ENCODE measurements around the gene DNAJB6. TPM values are rescaled to one million over a fixed set of nuclear protein-coding genes. Genes with fewer than 3 reads are reported as not detected.

Gene DNAJB6
- total and polyA plus RNA-seq, 12 donors: 38.4 to 195 (median 80.4) TPM

DNA sequence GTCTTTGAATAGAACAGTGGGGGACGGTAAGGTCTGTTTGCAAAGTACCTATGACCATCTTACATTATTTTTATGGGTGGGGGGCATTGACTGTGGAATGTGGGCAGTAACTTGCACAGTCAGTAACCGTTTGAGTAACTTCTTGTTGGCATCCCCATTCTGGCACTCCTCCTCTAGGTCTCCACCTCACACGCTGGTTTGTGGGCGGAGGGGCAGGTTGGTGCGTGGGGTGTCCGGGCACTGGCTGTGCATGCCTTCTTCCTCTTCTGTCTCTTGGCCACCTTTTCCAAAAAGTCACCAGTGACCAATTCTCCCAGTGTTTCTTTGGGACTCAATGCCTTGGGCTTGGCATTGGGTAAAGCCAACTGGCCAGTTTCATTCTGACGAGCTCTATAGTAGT lies 43.6 kb downstream of the DNAJB6 start:
- H3K9me3 ChIP-seq (replicated peaks in 1 of 3): no peaks in the 10 kb centered on the region
- peak in 1 of 7 donors; percentile 43 for DNase-seq
- WGBS, 4 donors: 87 to 89% (median 88%) methylated on average over 7 of the region's 7 CpGs
- no peak overlapping the region for H3K27ac ChIP-seq
- H3K4me1 ChIP-seq (replicated peaks in 1 of 2): no peaks in the 10 kb centered on the region
- H3K36me3 ChIP-seq (replicated peaks in 1 of 2): peaks cover 0 to 39% of the 10 kb centered on the region in 2 donors
- TF ChIP-seq, protein P1, sequence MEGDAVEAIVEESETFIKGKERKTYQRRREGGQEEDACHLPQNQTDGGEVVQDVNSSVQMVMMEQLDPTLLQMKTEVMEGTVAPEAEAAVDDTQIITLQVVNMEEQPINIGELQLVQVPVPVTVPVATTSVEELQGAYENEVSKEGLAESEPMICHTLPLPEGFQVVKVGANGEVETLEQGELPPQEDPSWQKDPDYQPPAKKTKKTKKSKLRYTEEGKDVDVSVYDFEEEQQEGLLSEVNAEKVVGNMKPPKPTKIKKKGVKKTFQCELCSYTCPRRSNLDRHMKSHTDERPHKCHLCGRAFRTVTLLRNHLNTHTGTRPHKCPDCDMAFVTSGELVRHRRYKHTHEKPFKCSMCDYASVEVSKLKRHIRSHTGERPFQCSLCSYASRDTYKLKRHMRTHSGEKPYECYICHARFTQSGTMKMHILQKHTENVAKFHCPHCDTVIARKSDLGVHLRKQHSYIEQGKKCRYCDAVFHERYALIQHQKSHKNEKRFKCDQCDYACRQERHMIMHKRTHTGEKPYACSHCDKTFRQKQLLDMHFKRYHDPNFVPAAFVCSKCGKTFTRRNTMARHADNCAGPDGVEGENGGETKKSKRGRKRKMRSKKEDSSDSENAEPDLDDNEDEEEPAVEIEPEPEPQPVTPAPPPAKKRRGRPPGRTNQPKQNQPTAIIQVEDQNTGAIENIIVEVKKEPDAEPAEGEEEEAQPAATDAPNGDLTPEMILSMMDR (IDR thresholded peaks at IDR 0.05): no peak
- no peak for TF ChIP-seq POLR2A (IDR thresholded peaks at IDR 0.05)
- intact Hi-C loops (cut with DNase I): no loop called here
- H3K27me3 ChIP-seq: no peaks in the 10 kb centered on the region
- H3K4me3 ChIP-seq: no peak overlapping the region

DNA sequence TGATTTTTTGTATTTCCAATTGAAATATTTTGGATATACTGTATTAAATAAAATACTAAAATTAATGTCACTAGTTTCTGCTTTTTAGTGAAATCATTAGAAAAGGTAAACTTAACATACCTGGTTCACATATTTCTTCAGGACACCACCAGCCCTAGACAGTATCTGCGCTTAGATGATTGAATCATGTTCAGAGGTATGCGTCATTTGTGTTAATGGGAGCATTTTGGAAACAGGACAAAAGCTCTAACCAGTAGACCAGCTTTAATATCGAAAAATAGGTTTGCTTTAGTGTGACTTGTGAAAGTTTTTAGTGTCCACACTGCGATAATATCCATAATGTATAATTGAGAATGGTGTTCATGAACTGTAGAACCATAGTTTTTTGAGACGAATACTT lies 47.1 kb downstream of the DNAJB6 start:
- H3K4me3 ChIP-seq: no peak overlapping the region
- H3K9me3 ChIP-seq (replicated peaks in 1 of 3): no peaks in the 10 kb centered on the region
- no peak for DNase-seq
- no peaks in the 10 kb centered on the region for H3K27me3 ChIP-seq
- no peak for TF ChIP-seq POLR2A (IDR thresholded peaks at IDR 0.05)
- TF ChIP-seq, protein P1 (IDR thresholded peaks at IDR 0.05): no peak
- intact Hi-C loops (cut with DNase I): no loop called here
- 93 to 97% (median 94%) methylated on average over 5 of the region's 5 CpGs for WGBS, 4 donors
- H3K36me3 ChIP-seq (replicated peaks in 1 of 2): peaks cover 0 to 43% of the 10 kb centered on the region in 2 donors
- H3K27ac ChIP-seq: no peak overlapping the region
- H3K4me1 ChIP-seq (replicated peaks in 1 of 2): peaks cover 3 to 7% of the 10 kb centered on the region in 2 donors

DNA sequence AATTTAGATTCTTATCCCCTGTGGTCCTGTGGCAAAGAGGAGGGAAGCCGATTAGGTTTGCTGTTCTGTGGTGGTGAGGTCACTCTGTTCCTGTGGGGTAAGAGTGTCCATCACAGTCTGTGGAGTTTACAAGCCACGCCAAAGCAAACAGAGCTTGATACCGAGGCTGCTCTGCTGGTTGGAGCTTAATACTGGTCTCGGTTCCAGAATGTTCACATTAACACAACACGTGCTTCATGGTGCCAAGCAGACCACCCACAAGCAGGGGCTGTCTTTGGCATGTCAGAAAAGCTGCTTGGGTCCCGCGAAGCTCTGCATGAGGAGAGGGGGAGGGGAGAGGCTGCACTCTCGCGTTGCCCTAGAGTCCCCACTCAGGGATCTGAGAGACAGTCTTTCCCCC lies 47.5 kb downstream of the DNAJB6 start:
- intact Hi-C loops (cut with DNase I): no loop called here
- Histone ChIP-seq H3K27me3 (no peaks in the 10 kb centered on the region), H3K4me1 (replicated peaks in 1 of 2) (peaks cover 3 to 7% of the 10 kb centered on the region in 2 donors), H3K36me3 (replicated peaks in 1 of 2) (peaks cover 0 to 43% of the 10 kb centered on the region in 2 donors), H3K9me3 (replicated peaks in 1 of 3) (no peaks in the 10 kb centered on the region), H3K27ac (no peak overlapping the region), H3K4me3 (no peak overlapping the region)
- peak in 1 of 7 donors; percentile 44 for DNase-seq
- 60 to 75% (median 67%) methylated on average over 8 to 9 of the region's 9 CpGs for WGBS, 4 donors
- TF ChIP-seq POLR2A (IDR thresholded peaks at IDR 0.05): no peak
- TF ChIP-seq, protein P1 (IDR thresholded peaks at IDR 0.05): no peak

DNA sequence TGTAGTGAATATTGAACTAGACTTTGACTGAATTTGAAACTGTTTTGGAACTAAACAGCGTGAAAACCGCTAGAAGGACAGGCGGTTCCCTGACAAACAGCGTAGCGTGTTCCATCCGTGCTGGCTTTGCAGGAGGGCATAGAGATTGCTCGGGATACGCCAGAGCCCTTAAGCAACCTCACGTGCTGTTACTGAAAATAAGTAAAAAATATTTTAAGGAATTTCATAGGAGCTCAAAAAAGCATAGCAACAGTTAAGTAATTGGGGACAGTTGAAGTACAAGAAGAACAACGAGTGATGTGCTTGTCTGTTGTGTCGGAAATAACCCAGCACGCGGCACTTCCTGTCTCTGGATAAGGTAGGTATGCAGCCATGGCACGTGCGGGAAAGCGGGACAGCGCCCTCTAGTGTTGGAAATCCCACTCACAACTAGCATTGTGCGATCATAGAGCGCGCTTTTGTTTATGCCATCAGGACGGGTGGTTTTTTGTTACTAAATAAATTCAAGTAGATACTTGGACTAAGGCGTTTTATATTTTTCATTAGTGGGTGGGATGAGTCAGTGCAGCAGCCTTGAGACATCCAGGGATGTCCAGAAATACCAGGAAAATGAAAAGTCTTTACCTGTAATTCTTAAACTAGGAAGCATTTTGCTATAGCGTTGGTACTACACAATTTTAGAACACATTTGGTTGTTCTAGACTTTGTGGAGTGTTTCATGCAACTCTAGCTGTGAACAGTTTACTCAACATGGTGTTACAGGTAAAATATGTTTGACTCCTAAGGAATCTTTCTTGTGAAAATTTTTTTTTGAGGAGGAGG lies 50.4 kb downstream of the DNAJB6 start:
- Histone ChIP-seq H3K9me3 (replicated peaks in 1 of 3) (no peaks in the 10 kb centered on the region), H3K27ac (peak overlapping the region in 2 of 5 donors; percentile 24 to 77), H3K4me3 (no peak overlapping the region), H3K4me1 (replicated peaks in 1 of 2) (peaks cover 6 to 19% of the 10 kb centered on the region in 2 donors), H3K27me3 (no peaks in the 10 kb centered on the region), H3K36me3 (replicated peaks in 1 of 2) (peaks cover 0 to 48% of the 10 kb centered on the region in 2 donors)
- WGBS, 4 donors: 42 to 47% (median 43%) methylated on average over 23 of the region's 23 CpGs
- TF ChIP-seq, protein P1 (IDR thresholded peaks at IDR 0.05): peak; percentile 83 to 92 (median 90)
- no peak for TF ChIP-seq POLR2A (IDR thresholded peaks at IDR 0.05)
- intact Hi-C loops (cut with DNase I): no loop called here
- peak; percentile 78 to 96 (median 88) for DNase-seq
